Neural cell (in vitro differentiated cells): ENCODE results near the gene FABP7.

Source experiments
- CTCF ChIP-seq: fragments of 450-650 bp; IDR thresholded peaks from 2 replicates; pipeline ENCODE4 v1.5.1; 2014; ENCODE audit warnings: antibody characterized with exemption, mild to moderate bottlenecking, moderate library complexity; ENCODE audit not compliant: poor library complexity, severe bottlenecking
- EZH2 ChIP-seq: fragments of 200-600, 300-800 bp; shearing (Covaris generic), sonication (generic); IDR thresholded peaks from 2 replicates; pipeline ENCODE4 v1.6.1; 2014; ENCODE audit warnings: antibody characterized with exemption, low read length, borderline replicate concordance, mild to moderate bottlenecking; ENCODE audit not compliant: insufficient read depth, poor library complexity, severe bottlenecking
- POLR2AphosphoS5 ChIP-seq: IDR thresholded peaks from 2 replicates; pipeline ENCODE4 v1.6.1; 2012
- RAD21 ChIP-seq: fragments of 450-650 bp; conservative IDR thresholded peaks from 2 replicates; pipeline ENCODE4 v1.6.1; 2014; ENCODE audit warnings: antibody characterized with exemption, mild to moderate bottlenecking, moderate library complexity

GRCh38 chr6:122736616-122737015 is 42.9 kb upstream of the FABP7 start:
- TF ChIP-seq EZH2 (no peak), RAD21 (no peak), POLR2AphosphoS5 (no peak), CTCF (no peak)
